HG03159 (cell line): ENCODE measurements around the gene EIF4G3.
"Not testable (repeated sequence)": the region's sequence is repeated elsewhere in the genome, so short reads cannot be mapped to it uniquely, and the experiment has no call there.

Source experiments
- ATAC-seq: cut with Tn5 transposase; IDR thresholded peaks from one replicate; pipeline ENCODE4 v1.9.1; 2021; ENCODE audit warnings: mild to moderate bottlenecking, moderate library complexity; ENCODE audit not compliant: unreplicated experiment

Gene EIF4G3

GRCh38 chr1:20899154-20899972 is 277.3 kb downstream of the EIF4G3 start:
- ATAC-seq, result no peak

- no peak for ATAC-seq
Measured at GRCh38 chr1:20896826-20897225, 279.9 kb downstream of the EIF4G3 start.

- ATAC-seq, result no peak
Measured at GRCh38 chr1:20893931-20894330, 282.8 kb downstream of the EIF4G3 start.

GRCh38 chr1:20891091-20891490 is 285.6 kb downstream of the EIF4G3 start:
- ATAC-seq, result no peak

GRCh38 chr1:20887246-20887645 is 289.5 kb downstream of the EIF4G3 start:
- no peak for ATAC-seq

- ATAC-seq, result no peak
Measured at GRCh38 chr1:20885121-20885520, 291.6 kb downstream of the EIF4G3 start.

- ATAC-seq, result no peak
Measured at GRCh38 chr1:20884513-20884912, 292.2 kb downstream of the EIF4G3 start.

GRCh38 chr1:20883766-20884165 is 292.9 kb downstream of the EIF4G3 start:
- ATAC-seq, result no peak

GRCh38 chr1:20882837-20883236 is 293.9 kb downstream of the EIF4G3 start:
- ATAC-seq, result no peak

GRCh38 chr1:20878799-20879198 is 297.9 kb downstream of the EIF4G3 start:
- no peak for ATAC-seq

GRCh38 chr1:20875198-20875973 is 301.3 kb downstream of the EIF4G3 start:
- no peak for ATAC-seq

GRCh38 chr1:20873311-20873710 is 303.4 kb downstream of the EIF4G3 start:
- no peak for ATAC-seq

GRCh38 chr1:20871419-20871818 is 305.3 kb downstream of the EIF4G3 start:
- ATAC-seq, result no peak

GRCh38 chr1:20870718-20871117 is 306.0 kb downstream of the EIF4G3 start:
- no peak for ATAC-seq

- ATAC-seq, result no peak
Measured at GRCh38 chr1:20868263-20868662, 308.4 kb downstream of the EIF4G3 start.

GRCh38 chr1:20867847-20868246 is 308.9 kb downstream of the EIF4G3 start:
- no peak for ATAC-seq

GRCh38 chr1:20867062-20867461 is 309.6 kb downstream of the EIF4G3 start:
- ATAC-seq, result no peak

GRCh38 chr1:20865001-20865400 is 311.7 kb downstream of the EIF4G3 start:
- no peak for ATAC-seq

- ATAC-seq, result no peak
Measured at GRCh38 chr1:20854529-20854928, 322.2 kb downstream of the EIF4G3 start.

GRCh38 chr1:20851791-20852190 is 324.9 kb downstream of the EIF4G3 start:
- ATAC-seq, result not testable (repeated sequence)

- ATAC-seq, result no peak
Measured at GRCh38 chr1:20850021-20850420, 326.7 kb downstream of the EIF4G3 start.

GRCh38 chr1:20849100-20849499 is 327.6 kb downstream of the EIF4G3 start:
- no peak for ATAC-seq
